IMR-90 (cell line): Measurements from ENCODE around the gene ANK3. TPM values are rescaled to one million over a fixed set of nuclear protein-coding genes. Genes with fewer than 3 reads are reported as not detected.

Source experiments
- ATAC-seq: fragments of 200-7000 bp; cut with Tn5 transposase; 2 replicates; pipeline ENCODE4 v1.9.1; 2020; ENCODE audit warnings: low read depth, mild to moderate bottlenecking, moderate library complexity
- BruUV-seq: library from RNA; stranded (reverse); fragments of 400-500 nt; replicated peaks from 2 replicates; lab custom pipeline; 2021; lab: Mats Ljungman, UMichigan
- CTCF ChIA-PET: fragments of 300-600 bp; formaldehyde crosslinking; extraction: SDS; loops from one replicate; lab custom pipeline; 2021; ENCODE audit warnings: antibody characterized with exemption; lab: Yijun Ruan, JAX
- POLR2A ChIA-PET: fragments of 300-600 bp; sonication (Branson Sonifier 250); formaldehyde crosslinking; loops from one replicate; lab custom pipeline; 2022; ENCODE audit warnings: antibody characterized with exemption; ENCODE audit not compliant: unreplicated experiment; lab: Charles Lee
- DNase-seq: peaks from one replicate; pipeline ENCODE4 v3.0.0; 2013
- H2AFZ ChIP-seq: replicated peaks from 2 replicates; pipeline ENCODE3; 2013; ENCODE audit warnings: low read length, mild to moderate bottlenecking; ENCODE audit not compliant: poor library complexity
- H2AK5ac ChIP-seq: 2 replicates; pipeline ENCODE4 v1.6.1; 2013; ENCODE audit warnings: low read depth, low read length, inconsistent platforms
- H2AK9ac ChIP-seq: replicated peaks from 2 replicates; pipeline ENCODE3; 2013; ENCODE audit warnings: mild to moderate bottlenecking, low read depth, low read length, moderate library complexity; ENCODE audit not compliant: poor library complexity
- H2BK120ac ChIP-seq: 2 replicates; pipeline ENCODE4 v1.6.1; 2013; ENCODE audit warnings: low read depth, low read length, inconsistent platforms
- H2BK15ac ChIP-seq: 3 replicates; pipeline ENCODE4 v1.6.1; 2013; ENCODE audit warnings: low read depth, low read length, inconsistent platforms
- H2BK20ac ChIP-seq: 2 replicates; pipeline ENCODE4 v1.6.1; 2013; ENCODE audit warnings: low read depth, mild to moderate bottlenecking, inconsistent platforms, low read length, moderate library complexity
- H2BK5ac ChIP-seq: 2 replicates; pipeline ENCODE4 v1.6.1; 2013; ENCODE audit warnings: mild to moderate bottlenecking, low read depth, low read length, inconsistent platforms; ENCODE audit not compliant: poor library complexity, severe bottlenecking
- H3K14ac ChIP-seq: replicated peaks from 2 replicates; pipeline ENCODE4 v1.6.1; 2013; ENCODE audit warnings: low read depth, low read length, inconsistent platforms
- H3K18ac ChIP-seq: 2 replicates; pipeline ENCODE4 v1.6.1; 2013; ENCODE audit warnings: low read depth, low read length, control low read depth
- H3K23ac ChIP-seq: 2 replicates; pipeline ENCODE4 v1.6.1; 2013; ENCODE audit warnings: low read depth, low read length, inconsistent platforms
- H3K27ac ChIP-seq: 2 replicates; pipeline ENCODE4 v1.5.1; 2013; ENCODE audit warnings: mild to moderate bottlenecking, control low read depth, low read length; ENCODE audit not compliant: insufficient read depth
- H3K27me3 ChIP-seq: 2 replicates; pipeline ENCODE4 v1.6.1; 2013; ENCODE audit warnings: low read length; ENCODE audit not compliant: control insufficient read depth, insufficient read depth
- H3K36me3 ChIP-seq: 2 replicates; pipeline ENCODE4 v1.6.1; 2013; ENCODE audit warnings: low read length, mixed read lengths; ENCODE audit not compliant: control insufficient read depth, insufficient read depth
- H3K4ac ChIP-seq: 2 replicates; pipeline ENCODE4 v1.6.1; 2013; ENCODE audit warnings: low read depth, low read length, inconsistent platforms
- H3K4me1 ChIP-seq: 2 replicates; pipeline ENCODE4 v1.6.1; 2013; ENCODE audit warnings: low read length, mixed read lengths; ENCODE audit not compliant: control insufficient read depth, insufficient read depth
- H3K4me2 ChIP-seq: 2 replicates; pipeline ENCODE4 v1.6.1; 2013; ENCODE audit warnings: low read depth, mild to moderate bottlenecking, control low read depth, low read length, moderate library complexity
- H3K4me3 ChIP-seq: 2 replicates; pipeline ENCODE4 v1.5.1; 2013; ENCODE audit warnings: low read depth, mild to moderate bottlenecking, control low read depth, low read length, moderate library complexity; ENCODE audit not compliant: insufficient read depth
- H3K56ac ChIP-seq: 2 replicates; pipeline ENCODE4 v1.6.1; 2013; ENCODE audit warnings: low read length, inconsistent platforms; ENCODE audit not compliant: insufficient read depth; ENCODE audit errors: extremely low read depth
- H3K79me1 ChIP-seq, 2 experiments: 2 replicates each; pipeline ENCODE4 v1.6.1; 2013; ENCODE audit warnings: low read length in 2 of 2, inconsistent platforms in 1 of 2, low read depth in 1 of 2
- H3K9ac ChIP-seq: 2 replicates; pipeline ENCODE4 v1.6.1; 2013; ENCODE audit warnings: low read depth, low read length, control low read depth
- H3K9me1 ChIP-seq: 2 replicates; pipeline ENCODE4 v1.6.1; 2013; ENCODE audit warnings: low read length, inconsistent platforms; ENCODE audit not compliant: insufficient read depth
- H3K9me3 ChIP-seq: 2 replicates; pipeline ENCODE4 v1.6.1; 2013; ENCODE audit warnings: low read length; ENCODE audit not compliant: control insufficient read depth, insufficient read depth
- H4K20me1 ChIP-seq: 2 replicates; pipeline ENCODE4 v1.6.1; 2013; ENCODE audit warnings: low read length, inconsistent platforms; ENCODE audit not compliant: insufficient read depth
- H4K5ac ChIP-seq: 2 replicates; pipeline ENCODE4 v1.6.1; 2013; ENCODE audit warnings: mild to moderate bottlenecking, low read depth, low read length, control low read depth
- H4K8ac ChIP-seq, 2 experiments: 2 replicates each; pipeline ENCODE4 v1.6.1; 2013; ENCODE audit warnings: low read depth in 2 of 2, low read length in 2 of 2, control low read depth in 1 of 2, inconsistent platforms in 1 of 2
- H4K91ac ChIP-seq: 2 replicates; pipeline ENCODE4 v1.6.1; 2013; ENCODE audit warnings: low read depth, low read length, inconsistent platforms; ENCODE audit not compliant: insufficient read depth
- FOS ChIP-seq: fragments of 150-350 bp; IDR thresholded peaks from 2 replicates; pipeline ENCODE4 v1.6.1; 2016; ENCODE audit warnings: low read depth, low read length
- MAFK ChIP-seq: IDR thresholded peaks from 2 replicates; pipeline ENCODE4 v1.6.1; 2012; ENCODE audit warnings: low read depth, low read length, improper control_type of control experiment
- MXI1 ChIP-seq: IDR thresholded peaks from 2 replicates; pipeline ENCODE4 v1.6.1; 2012; ENCODE audit warnings: low read depth, mild to moderate bottlenecking, low read length, moderate library complexity, borderline replicate concordance
- NFE2L2 ChIP-seq: fragments of 150-350 bp; IDR thresholded peaks from 2 replicates; pipeline ENCODE4 v1.6.1; 2016; ENCODE audit warnings: low read depth, mild to moderate bottlenecking, low read length
- POLR2A ChIP-seq: IDR thresholded peaks from 2 replicates; pipeline ENCODE4 v1.6.1; 2012; ENCODE audit warnings: mild to moderate bottlenecking, low read depth, low read length
- RAD21 ChIP-seq: IDR thresholded peaks from 2 replicates; pipeline ENCODE4 v1.6.1; 2012; ENCODE audit warnings: low read length, improper control_type of control experiment
- RFX5 ChIP-seq: IDR thresholded peaks from 2 replicates; pipeline ENCODE4 v1.8.0; 2012; ENCODE audit warnings: low read depth, mild to moderate bottlenecking, low read length, moderate library complexity
- SMC3 ChIP-seq: fragments of 150-350 bp; IDR thresholded peaks from 2 replicates; pipeline ENCODE4 v1.6.1; 2016; ENCODE audit warnings: low read depth, mild to moderate bottlenecking, antibody characterized with exemption, low read length, moderate library complexity
- WGBS, 2 experiments: methylation state at CpG; one replicate each; pipeline versions ENCODE4 v1.1.5 to v1.1.7; 2013; ENCODE audit warnings: missing lambda C conversion rate in 2 of 2; ENCODE audit not compliant: insufficient read length in 1 of 2; ENCODE audit errors: extremely low coverage in 2 of 2; 5-methylcytosine and 5-hydroxymethylcytosine counted together
- dilution Hi-C: fragments of 300-500 bp; cut with HindIII; formaldehyde crosslinking; loops from one replicate; pipeline ENCODE4 v1.14.3; 2018; ENCODE audit warnings: low sequenced_read_pairs; ENCODE audit not compliant: unreplicated experiment
- in situ Hi-C: fragments of 300-500 bp; cut with MboI; formaldehyde crosslinking; loops from 3 replicates; pipeline ENCODE4 v1.14.3; 2019; ENCODE audit warnings: low sequenced_read_pairs, inconsistent platforms, mixed read lengths
- intact Hi-C: fragments of 100-400 bp; cut with micrococcal nuclease; formaldehyde crosslinking; loops from 2 replicates; pipeline ENCODE4 v1.10.0; 2022
- polyA plus RNA-seq, 3 experiments: library from polyadenylated mRNA; depleted of rRNA; stranded (reverse); fragments of >200 nt; gene quantifications; 2 replicates each; pipeline ENCODE4 v1.2.3, GENCODE V29; 2012; ENCODE audit warnings: low replicate concordance in 1 of 3
- total RNA-seq: library from RNA; depleted of rRNA; stranded (reverse); fragments of >200 nt; gene quantifications from 2 replicates; pipeline ENCODE4 v1.2.3, GENCODE V29; 2012
- TF ChIP-seq, protein P1 (sequence below): conservative IDR thresholded peaks from 2 replicates; pipeline ENCODE4 v1.5.1; 2012; ENCODE audit warnings: mild to moderate bottlenecking, low read depth, low read length, improper control_type of control experiment
- TF ChIP-seq, protein P2 (sequence below): fragments of 150-350 bp; IDR thresholded peaks from 2 replicates; pipeline ENCODE4 v1.6.1; 2016; ENCODE audit warnings: low read depth, mild to moderate bottlenecking, low read length, moderate library complexity, borderline replicate concordance
- TF ChIP-seq, protein P3 (sequence below): fragments of 150-350 bp; IDR thresholded peaks from 2 replicates; pipeline ENCODE4 v1.6.1; 2017; ENCODE audit warnings: mild to moderate bottlenecking, antibody characterized with exemption, low read length, low read depth

ANK3 gene
- total and polyA plus RNA-seq, 2 of the 4 experiments (the other 2 are of a cell fraction) = 0.63 to 1.8 TPM

DNA sequence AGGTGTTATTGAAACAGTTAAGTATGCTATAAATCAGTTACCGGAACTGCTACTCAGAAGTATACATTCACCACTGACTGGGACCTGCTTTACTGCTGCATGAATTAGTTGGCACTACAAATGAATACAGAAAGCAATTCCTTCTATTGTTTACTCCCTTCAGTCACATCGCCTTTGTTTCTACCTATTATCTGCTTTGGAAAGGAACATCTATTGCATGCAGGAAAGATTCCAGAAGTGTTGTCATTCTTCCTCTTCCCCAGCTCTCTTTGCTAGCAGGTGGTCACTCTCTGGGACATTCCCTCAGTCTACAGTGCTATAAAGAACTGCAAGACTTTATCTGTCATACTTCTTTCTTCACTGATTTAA lies 131.3 kb downstream of the ANK3 start:
- WGBS, 2 experiments = 63% methylated on average over 1 of the region's 2 CpGs; no CpG with 5 or more reads in 1 of the 2 experiments
- Histone ChIP-seq H3K18ac (no peak overlapping the region), H2AK5ac (no peak overlapping the region), H3K4me2 (no peak overlapping the region), H2BK20ac (no peak overlapping the region), H3K4me3 (no peak overlapping the region), H3K9ac (no peak overlapping the region), H2BK5ac (no peak overlapping the region), H2AK9ac (no peak overlapping the region), H3K79me1 (no peaks in the 10 kb centered on the region), H4K8ac (no peak overlapping the region), H3K27ac (no peak overlapping the region), H2BK15ac (no peak overlapping the region), H3K9me3 (no peaks in the 10 kb centered on the region), H4K20me1 (no peaks in the 10 kb centered on the region), H3K56ac (no peak overlapping the region), H2AFZ (no peak overlapping the region), H3K14ac (no peak overlapping the region), H3K9me1 (no peaks in the 10 kb centered on the region), H2BK120ac (no peak overlapping the region), H3K4me1 (no peaks in the 10 kb centered on the region), H3K27me3 (no peaks in the 10 kb centered on the region), H4K91ac (no peak overlapping the region), H4K5ac (no peak overlapping the region), H3K36me3 (no peaks in the 10 kb centered on the region), H3K23ac (no peak overlapping the region), H3K4ac (no peak overlapping the region)
- TF ChIP-seq, protein P1, sequence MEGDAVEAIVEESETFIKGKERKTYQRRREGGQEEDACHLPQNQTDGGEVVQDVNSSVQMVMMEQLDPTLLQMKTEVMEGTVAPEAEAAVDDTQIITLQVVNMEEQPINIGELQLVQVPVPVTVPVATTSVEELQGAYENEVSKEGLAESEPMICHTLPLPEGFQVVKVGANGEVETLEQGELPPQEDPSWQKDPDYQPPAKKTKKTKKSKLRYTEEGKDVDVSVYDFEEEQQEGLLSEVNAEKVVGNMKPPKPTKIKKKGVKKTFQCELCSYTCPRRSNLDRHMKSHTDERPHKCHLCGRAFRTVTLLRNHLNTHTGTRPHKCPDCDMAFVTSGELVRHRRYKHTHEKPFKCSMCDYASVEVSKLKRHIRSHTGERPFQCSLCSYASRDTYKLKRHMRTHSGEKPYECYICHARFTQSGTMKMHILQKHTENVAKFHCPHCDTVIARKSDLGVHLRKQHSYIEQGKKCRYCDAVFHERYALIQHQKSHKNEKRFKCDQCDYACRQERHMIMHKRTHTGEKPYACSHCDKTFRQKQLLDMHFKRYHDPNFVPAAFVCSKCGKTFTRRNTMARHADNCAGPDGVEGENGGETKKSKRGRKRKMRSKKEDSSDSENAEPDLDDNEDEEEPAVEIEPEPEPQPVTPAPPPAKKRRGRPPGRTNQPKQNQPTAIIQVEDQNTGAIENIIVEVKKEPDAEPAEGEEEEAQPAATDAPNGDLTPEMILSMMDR = no peak
- TF ChIP-seq RFX5 (no peak), MXI1 (no peak), MAFK (no peak), NFE2L2 (no peak), RAD21 (no peak), SMC3 (no peak), FOS (no peak), POLR2A (no peak)
- TF ChIP-seq, protein P2, sequence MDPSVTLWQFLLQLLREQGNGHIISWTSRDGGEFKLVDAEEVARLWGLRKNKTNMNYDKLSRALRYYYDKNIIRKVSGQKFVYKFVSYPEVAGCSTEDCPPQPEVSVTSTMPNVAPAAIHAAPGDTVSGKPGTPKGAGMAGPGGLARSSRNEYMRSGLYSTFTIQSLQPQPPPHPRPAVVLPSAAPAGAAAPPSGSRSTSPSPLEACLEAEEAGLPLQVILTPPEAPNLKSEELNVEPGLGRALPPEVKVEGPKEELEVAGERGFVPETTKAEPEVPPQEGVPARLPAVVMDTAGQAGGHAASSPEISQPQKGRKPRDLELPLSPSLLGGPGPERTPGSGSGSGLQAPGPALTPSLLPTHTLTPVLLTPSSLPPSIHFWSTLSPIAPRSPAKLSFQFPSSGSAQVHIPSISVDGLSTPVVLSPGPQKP = no peak
- TF ChIP-seq, protein P3, sequence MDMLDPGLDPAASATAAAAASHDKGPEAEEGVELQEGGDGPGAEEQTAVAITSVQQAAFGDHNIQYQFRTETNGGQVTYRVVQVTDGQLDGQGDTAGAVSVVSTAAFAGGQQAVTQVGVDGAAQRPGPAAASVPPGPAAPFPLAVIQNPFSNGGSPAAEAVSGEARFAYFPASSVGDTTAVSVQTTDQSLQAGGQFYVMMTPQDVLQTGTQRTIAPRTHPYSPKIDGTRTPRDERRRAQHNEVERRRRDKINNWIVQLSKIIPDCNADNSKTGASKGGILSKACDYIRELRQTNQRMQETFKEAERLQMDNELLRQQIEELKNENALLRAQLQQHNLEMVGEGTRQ = no peak
- in situ Hi-C loops = no loop called here
- intact Hi-C loops = no loop called here
- no peak for ATAC-seq
- dilution Hi-C loops = no loop called here
- no TSS peak for BruUV-seq
- ChIA-PET POLR2A (no interaction called here), CTCF (interaction anchor here (1.9 kb wide), 1 partner anchor 19 kb away, joined by 4 read pairs; no protein-coding TSS in a partner anchor)
- no peak for DNase-seq
